OCI-LY3 (cell line): ENCODE measurements around the gene WNT10A.

Source experiments
- EZH2phosphoT487 ChIP-seq: fragments of 200-600 bp; shearing (Covaris generic); IDR thresholded peaks from 2 replicates; pipeline ENCODE4 v1.6.1; 2018; ENCODE audit warnings: antibody characterized with exemption, mixed run types, low read depth
- TF ChIP-seq, protein P1 (sequence below): fragments of 200-600, 300-600 bp; sonication (generic); IDR thresholded peaks from 2 replicates; pipeline ENCODE4 v1.5.1; 2014; ENCODE audit warnings: antibody characterized with exemption, low read length, low read depth

- TF ChIP-seq EZH2phosphoT487 = no peak
- TF ChIP-seq, protein P1, sequence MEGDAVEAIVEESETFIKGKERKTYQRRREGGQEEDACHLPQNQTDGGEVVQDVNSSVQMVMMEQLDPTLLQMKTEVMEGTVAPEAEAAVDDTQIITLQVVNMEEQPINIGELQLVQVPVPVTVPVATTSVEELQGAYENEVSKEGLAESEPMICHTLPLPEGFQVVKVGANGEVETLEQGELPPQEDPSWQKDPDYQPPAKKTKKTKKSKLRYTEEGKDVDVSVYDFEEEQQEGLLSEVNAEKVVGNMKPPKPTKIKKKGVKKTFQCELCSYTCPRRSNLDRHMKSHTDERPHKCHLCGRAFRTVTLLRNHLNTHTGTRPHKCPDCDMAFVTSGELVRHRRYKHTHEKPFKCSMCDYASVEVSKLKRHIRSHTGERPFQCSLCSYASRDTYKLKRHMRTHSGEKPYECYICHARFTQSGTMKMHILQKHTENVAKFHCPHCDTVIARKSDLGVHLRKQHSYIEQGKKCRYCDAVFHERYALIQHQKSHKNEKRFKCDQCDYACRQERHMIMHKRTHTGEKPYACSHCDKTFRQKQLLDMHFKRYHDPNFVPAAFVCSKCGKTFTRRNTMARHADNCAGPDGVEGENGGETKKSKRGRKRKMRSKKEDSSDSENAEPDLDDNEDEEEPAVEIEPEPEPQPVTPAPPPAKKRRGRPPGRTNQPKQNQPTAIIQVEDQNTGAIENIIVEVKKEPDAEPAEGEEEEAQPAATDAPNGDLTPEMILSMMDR = no peak
Observed at GRCh38 chr2:218872645-218873358, 7.8 kb upstream of the WNT10A start.
